Liver (tissue), 9 donors: ENCODE data around the gene CCDC152. TPM values are rescaled to one million over a fixed set of nuclear protein-coding genes. Genes with fewer than 3 reads are reported as not detected.
A peak's percentile ranks its signal among the peaks of the same experiment; 100 is the strongest.

Experiments
- DNase-seq: peaks from one replicate; pipeline ENCODE4 v3.0.0-alpha.2; 2017; ENCODE audit warnings: low spot score
- H3K27ac ChIP-seq, 2 donors: one replicate each; pipeline ENCODE4 v1.7.0; 2013; ENCODE audit warnings: inconsistent platforms in 2 of 2, low read length in 2 of 2, control low read depth in 1 of 2, low read depth in 1 of 2, mild to moderate bottlenecking in 1 of 2
- H3K27me3 ChIP-seq, 4 donors: one replicate each; pipeline versions ENCODE4 v1.6.1 to v1.7.0; 2013; ENCODE audit warnings: low read length in 3 of 4, inconsistent platforms in 1 of 4, mild to moderate bottlenecking in 1 of 4, moderate library complexity in 1 of 4; ENCODE audit not compliant: control insufficient read depth in 4 of 4, insufficient read depth in 4 of 4
- H3K36me3 ChIP-seq, 4 donors: one replicate each; pipeline versions ENCODE4 v1.6.1 to v1.7.0; 2013; ENCODE audit warnings: low read length in 3 of 4, mild to moderate bottlenecking in 3 of 4, low read depth in 1 of 4, moderate library complexity in 1 of 4; ENCODE audit not compliant: control insufficient read depth in 4 of 4, insufficient read depth in 3 of 4
- H3K4me1 ChIP-seq, 4 donors: one replicate each; pipeline versions ENCODE4 v1.6.1 to v1.7.0; 2013; ENCODE audit warnings: low read length in 3 of 4, mild to moderate bottlenecking in 3 of 4, moderate library complexity in 1 of 4; ENCODE audit not compliant: control insufficient read depth in 4 of 4, insufficient read depth in 4 of 4
- H3K4me3 ChIP-seq, 3 donors: one replicate each; pipeline versions ENCODE4 v1.6.1 to v1.7.0; 2013; ENCODE audit warnings: low read length in 3 of 3, control low read depth in 1 of 3, low read depth in 1 of 3, mild to moderate bottlenecking in 1 of 3
- H3K9ac ChIP-seq, 2 donors: one replicate each; pipeline ENCODE4 v1.7.0; 2013; ENCODE audit warnings: low read length in 2 of 2, mild to moderate bottlenecking in 2 of 2, moderate library complexity in 2 of 2, control low read depth in 1 of 2, low read depth in 1 of 2
- H3K9me3 ChIP-seq, 4 donors: one replicate each; pipeline versions ENCODE4 v1.6.1 to v1.7.0; 2013; ENCODE audit warnings: low read length in 3 of 4; ENCODE audit not compliant: control insufficient read depth in 4 of 4
- EGR1 ChIP-seq, 2 donors: IDR thresholded peaks; 2 replicates each; pipeline ENCODE4 v1.6.1; 2016 to 2018; ENCODE audit warnings: antibody characterized with exemption in 2 of 2, low read depth in 2 of 2
- FOXA1 ChIP-seq: IDR thresholded peaks from 2 replicates; pipeline ENCODE4 v1.6.1; 2016; ENCODE audit warnings: antibody characterized with exemption
- FOXA2 ChIP-seq: IDR thresholded peaks from 2 replicates; pipeline ENCODE4 v1.6.1; 2016; ENCODE audit warnings: antibody characterized with exemption
- GABPA ChIP-seq, 2 donors: IDR thresholded peaks in 1 of 2; conservative IDR thresholded peaks in 1 of 2; 2 replicates each; pipeline ENCODE4 v1.6.1; 2016; ENCODE audit warnings: antibody characterized with exemption in 2 of 2, mild to moderate bottlenecking in 1 of 2, moderate library complexity in 1 of 2
- HNF4A ChIP-seq, 2 donors: conservative IDR thresholded peaks; 2 replicates each; pipeline ENCODE4 v1.6.1; 2016; ENCODE audit warnings: antibody characterized with exemption in 2 of 2, mild to moderate bottlenecking in 2 of 2
- HNF4G ChIP-seq: IDR thresholded peaks from 2 replicates; pipeline ENCODE4 v1.6.1; 2016; ENCODE audit warnings: antibody characterized with exemption
- JUND ChIP-seq, 2 donors: IDR thresholded peaks; 2 replicates each; pipeline ENCODE4 v1.6.1; 2016; ENCODE audit warnings: antibody characterized with exemption in 2 of 2
- NR2F2 ChIP-seq: IDR thresholded peaks from 2 replicates; pipeline ENCODE4 v1.6.1; 2016; ENCODE audit warnings: antibody characterized with exemption
- RAD21 ChIP-seq, 2 donors: IDR thresholded peaks; 2 replicates each; pipeline ENCODE4 v1.6.1; 2016; ENCODE audit warnings: antibody characterized with exemption in 2 of 2, mild to moderate bottlenecking in 2 of 2
- RXRA ChIP-seq, 2 donors: IDR thresholded peaks; 2 replicates each; pipeline ENCODE4 v1.6.1; 2017 to 2018; ENCODE audit warnings: antibody characterized with exemption in 2 of 2, mild to moderate bottlenecking in 1 of 2
- SP1 ChIP-seq: IDR thresholded peaks from 2 replicates; pipeline ENCODE4 v1.6.1; 2018; ENCODE audit warnings: antibody characterized with exemption, mild to moderate bottlenecking
- TAF1 ChIP-seq: conservative IDR thresholded peaks from 2 replicates; pipeline ENCODE4 v1.6.1; 2016; ENCODE audit warnings: antibody characterized with exemption, mild to moderate bottlenecking
- YY1 ChIP-seq: IDR thresholded peaks from 2 replicates; pipeline ENCODE4 v1.6.1; 2016; ENCODE audit warnings: antibody characterized with exemption, mild to moderate bottlenecking
- WGBS: extraction: QIAGEN DNeasy Blood & Tissue Kit; methylation state at CpG from one replicate; pipeline ENCODE4 v1.1.7; 2013; 5-methylcytosine and 5-hydroxymethylcytosine counted together
- polyA plus RNA-seq, 2 donors: library from polyadenylated mRNA; stranded (reverse) in 1 of 2; unstranded in 1 of 2; fragments of 200-250 nt in 1 of 2; fragments of >200 nt in 1 of 2; fragmentation: Nextera tagmentation in 1 of 2; extraction: Ambion mirVana in 1 of 2; gene quantifications; one replicate each; pipeline versions ENCODE4 v1.2.1 to v1.2.3, GENCODE V29; 2013 to 2015
- total RNA-seq, 2 donors: library from RNA; depleted of rRNA; stranded (reverse); fragments of >200 nt; gene quantifications; one replicate each; pipeline ENCODE4 v1.2.3, GENCODE V29; 2014
- TF ChIP-seq, protein P1 (sequence below): IDR thresholded peaks from 2 replicates; pipeline ENCODE4 v1.6.1; 2016; ENCODE audit warnings: antibody characterized with exemption
- TF ChIP-seq, protein P2 (sequence below): fragments of 150-350 bp; IDR thresholded peaks from 2 replicates; pipeline ENCODE4 v1.5.1; 2017; ENCODE audit warnings: improper control_type of control experiment, low read depth, low read length; ENCODE audit not compliant: missing input control
- TF ChIP-seq, protein P3 (sequence below): IDR thresholded peaks from 2 replicates; pipeline ENCODE4 v1.6.1; 2016; ENCODE audit warnings: antibody characterized with exemption
- TF ChIP-seq, protein P4 (sequence below): IDR thresholded peaks from 2 replicates; pipeline ENCODE4 v1.6.1; 2016; ENCODE audit warnings: antibody characterized with exemption, mild to moderate bottlenecking
- TF ChIP-seq, protein P5 (sequence below): IDR thresholded peaks from 2 replicates; pipeline ENCODE4 v1.6.1; 2016; ENCODE audit warnings: antibody characterized with exemption
- donor health status: healthy.
- donor health status: healthy.
- donor health status: healthy.
- donor health status: healthy.
- donor health status: healthy.

The CCDC152 gene
- total and polyA plus RNA-seq, 4 donors = 0.08 to 81.4 (median 3.3) TPM

DNA sequence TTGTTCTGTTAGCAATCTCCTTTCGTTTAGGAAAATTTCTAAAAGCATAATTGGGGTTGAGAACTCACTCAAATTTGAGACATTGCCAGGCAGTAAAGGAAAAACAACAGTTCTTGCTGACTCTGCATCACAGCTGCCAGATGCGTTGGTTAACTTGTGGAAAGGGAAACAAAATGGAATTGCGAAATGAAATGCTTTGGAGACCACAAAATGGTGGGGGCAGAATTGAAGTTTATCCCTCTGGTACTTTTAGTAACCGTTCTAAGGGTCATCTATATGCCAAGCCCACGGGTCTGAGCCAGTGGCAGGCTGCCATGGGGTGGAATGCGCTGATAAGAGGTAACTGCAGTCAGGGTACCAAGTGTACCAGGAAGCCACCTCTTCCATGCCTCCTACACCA, 83.7 kb downstream of the CCDC152 start:
- H3K9ac ChIP-seq = peak overlapping the region in 1 of 2 donors; percentile 81
- no peak for DNase-seq
- no peaks in the 10 kb centered on the region for H3K36me3 ChIP-seq
- TF ChIP-seq YY1 (peak; percentile 98), RXRA (IDR thresholded peaks at IDR 0.05) (peak; percentile 82 to 83), EGR1 (IDR thresholded peaks at IDR 0.05; ENCODE audit: low read depth in 2 of 2) (peak; percentile 71 to 88), HNF4G (peak; percentile 51), SP1 (peak; percentile 70), GABPA (IDR thresholded peaks at IDR 0.05 in 1 of 2, conservative IDR thresholded peaks at IDR 0.05 in 1 of 2) (peak in 1 of 2 donors; percentile 16), RAD21 (IDR thresholded peaks at IDR 0.05) (peak; percentile 42 to 64), JUND (IDR thresholded peaks at IDR 0.05) (peak; percentile 58 to 61), NR2F2 (peak; percentile 45), HNF4A (conservative IDR thresholded peaks at IDR 0.05) (peak; percentile 78 to 83), FOXA1 (peak; percentile 54), TAF1 (no peak), FOXA2 (peak; percentile 49)
- TF ChIP-seq, protein P1, sequence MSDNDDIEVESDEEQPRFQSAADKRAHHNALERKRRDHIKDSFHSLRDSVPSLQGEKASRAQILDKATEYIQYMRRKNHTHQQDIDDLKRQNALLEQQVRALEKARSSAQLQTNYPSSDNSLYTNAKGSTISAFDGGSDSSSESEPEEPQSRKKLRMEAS = peak; percentile 88
- TF ChIP-seq, protein P2, sequence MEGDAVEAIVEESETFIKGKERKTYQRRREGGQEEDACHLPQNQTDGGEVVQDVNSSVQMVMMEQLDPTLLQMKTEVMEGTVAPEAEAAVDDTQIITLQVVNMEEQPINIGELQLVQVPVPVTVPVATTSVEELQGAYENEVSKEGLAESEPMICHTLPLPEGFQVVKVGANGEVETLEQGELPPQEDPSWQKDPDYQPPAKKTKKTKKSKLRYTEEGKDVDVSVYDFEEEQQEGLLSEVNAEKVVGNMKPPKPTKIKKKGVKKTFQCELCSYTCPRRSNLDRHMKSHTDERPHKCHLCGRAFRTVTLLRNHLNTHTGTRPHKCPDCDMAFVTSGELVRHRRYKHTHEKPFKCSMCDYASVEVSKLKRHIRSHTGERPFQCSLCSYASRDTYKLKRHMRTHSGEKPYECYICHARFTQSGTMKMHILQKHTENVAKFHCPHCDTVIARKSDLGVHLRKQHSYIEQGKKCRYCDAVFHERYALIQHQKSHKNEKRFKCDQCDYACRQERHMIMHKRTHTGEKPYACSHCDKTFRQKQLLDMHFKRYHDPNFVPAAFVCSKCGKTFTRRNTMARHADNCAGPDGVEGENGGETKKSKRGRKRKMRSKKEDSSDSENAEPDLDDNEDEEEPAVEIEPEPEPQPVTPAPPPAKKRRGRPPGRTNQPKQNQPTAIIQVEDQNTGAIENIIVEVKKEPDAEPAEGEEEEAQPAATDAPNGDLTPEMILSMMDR = no peak
- TF ChIP-seq, protein P3, sequence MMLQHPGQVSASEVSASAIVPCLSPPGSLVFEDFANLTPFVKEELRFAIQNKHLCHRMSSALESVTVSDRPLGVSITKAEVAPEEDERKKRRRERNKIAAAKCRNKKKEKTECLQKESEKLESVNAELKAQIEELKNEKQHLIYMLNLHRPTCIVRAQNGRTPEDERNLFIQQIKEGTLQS = peak; percentile 24
- TF ChIP-seq, protein P4, sequence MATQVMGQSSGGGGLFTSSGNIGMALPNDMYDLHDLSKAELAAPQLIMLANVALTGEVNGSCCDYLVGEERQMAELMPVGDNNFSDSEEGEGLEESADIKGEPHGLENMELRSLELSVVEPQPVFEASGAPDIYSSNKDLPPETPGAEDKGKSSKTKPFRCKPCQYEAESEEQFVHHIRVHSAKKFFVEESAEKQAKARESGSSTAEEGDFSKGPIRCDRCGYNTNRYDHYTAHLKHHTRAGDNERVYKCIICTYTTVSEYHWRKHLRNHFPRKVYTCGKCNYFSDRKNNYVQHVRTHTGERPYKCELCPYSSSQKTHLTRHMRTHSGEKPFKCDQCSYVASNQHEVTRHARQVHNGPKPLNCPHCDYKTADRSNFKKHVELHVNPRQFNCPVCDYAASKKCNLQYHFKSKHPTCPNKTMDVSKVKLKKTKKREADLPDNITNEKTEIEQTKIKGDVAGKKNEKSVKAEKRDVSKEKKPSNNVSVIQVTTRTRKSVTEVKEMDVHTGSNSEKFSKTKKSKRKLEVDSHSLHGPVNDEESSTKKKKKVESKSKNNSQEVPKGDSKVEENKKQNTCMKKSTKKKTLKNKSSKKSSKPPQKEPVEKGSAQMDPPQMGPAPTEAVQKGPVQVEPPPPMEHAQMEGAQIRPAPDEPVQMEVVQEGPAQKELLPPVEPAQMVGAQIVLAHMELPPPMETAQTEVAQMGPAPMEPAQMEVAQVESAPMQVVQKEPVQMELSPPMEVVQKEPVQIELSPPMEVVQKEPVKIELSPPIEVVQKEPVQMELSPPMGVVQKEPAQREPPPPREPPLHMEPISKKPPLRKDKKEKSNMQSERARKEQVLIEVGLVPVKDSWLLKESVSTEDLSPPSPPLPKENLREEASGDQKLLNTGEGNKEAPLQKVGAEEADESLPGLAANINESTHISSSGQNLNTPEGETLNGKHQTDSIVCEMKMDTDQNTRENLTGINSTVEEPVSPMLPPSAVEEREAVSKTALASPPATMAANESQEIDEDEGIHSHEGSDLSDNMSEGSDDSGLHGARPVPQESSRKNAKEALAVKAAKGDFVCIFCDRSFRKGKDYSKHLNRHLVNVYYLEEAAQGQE = peak; percentile 50
- TF ChIP-seq, protein P5, sequence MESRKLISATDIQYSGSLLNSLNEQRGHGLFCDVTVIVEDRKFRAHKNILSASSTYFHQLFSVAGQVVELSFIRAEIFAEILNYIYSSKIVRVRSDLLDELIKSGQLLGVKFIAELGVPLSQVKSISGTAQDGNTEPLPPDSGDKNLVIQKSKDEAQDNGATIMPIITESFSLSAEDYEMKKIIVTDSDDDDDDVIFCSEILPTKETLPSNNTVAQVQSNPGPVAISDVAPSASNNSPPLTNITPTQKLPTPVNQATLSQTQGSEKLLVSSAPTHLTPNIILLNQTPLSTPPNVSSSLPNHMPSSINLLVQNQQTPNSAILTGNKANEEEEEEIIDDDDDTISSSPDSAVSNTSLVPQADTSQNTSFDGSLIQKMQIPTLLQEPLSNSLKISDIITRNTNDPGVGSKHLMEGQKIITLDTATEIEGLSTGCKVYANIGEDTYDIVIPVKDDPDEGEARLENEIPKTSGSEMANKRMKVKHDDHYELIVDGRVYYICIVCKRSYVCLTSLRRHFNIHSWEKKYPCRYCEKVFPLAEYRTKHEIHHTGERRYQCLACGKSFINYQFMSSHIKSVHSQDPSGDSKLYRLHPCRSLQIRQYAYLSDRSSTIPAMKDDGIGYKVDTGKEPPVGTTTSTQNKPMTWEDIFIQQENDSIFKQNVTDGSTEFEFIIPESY = peak; percentile 65
- H3K27me3 ChIP-seq = no peaks in the 10 kb centered on the region
- peak overlapping the region in 1 of 3 donors; percentile 31 for H3K4me3 ChIP-seq
- H3K4me1 ChIP-seq = peaks cover 13 to 47% (median 32%) of the 10 kb centered on the region in 4 donors
- H3K27ac ChIP-seq = peak overlapping the region; percentile 75 to 86
- no peaks in the 10 kb centered on the region for H3K9me3 ChIP-seq
- WGBS = 5% methylated on average over 6 of the region's 6 CpGs
